GM12878 (cell line): Measurements from ENCODE around the gene DENND1B. TPM values are rescaled to one million over a fixed set of nuclear protein-coding genes. Genes with fewer than 3 reads are reported as not detected.

Source experiments
- ATAC-seq: fragments of 200-7000 bp; cut with Tn5 transposase; 3 replicates; pipeline ENCODE4 v1.9.1; 2020; ENCODE audit warnings: mild to moderate bottlenecking, moderate library complexity
- BruUV-seq: library from RNA; stranded (reverse); fragments of 400-500 nt; replicated peaks from 2 replicates; lab custom pipeline; 2021; lab: Mats Ljungman, UMichigan
- CTCF ChIA-PET: fragments of 300-600 bp; sonication (Branson Sonifier 250); formaldehyde crosslinking; extraction: SDS; loops from one replicate; lab custom pipeline; 2021; ENCODE audit warnings: inconsistent platforms; lab: Yijun Ruan, JAX
- POLR2A ChIA-PET: fragments of 350-600 bp; formaldehyde crosslinking; extraction: SDS; loops from one replicate; lab custom pipeline; 2021; ENCODE audit warnings: inconsistent platforms; lab: Charles Lee
- RAD21 ChIA-PET: fragments of 300-600 bp; sonication (Branson Sonifier 250); formaldehyde crosslinking; loops from one replicate; lab custom pipeline; 2023; ENCODE audit warnings: antibody characterized with exemption; ENCODE audit not compliant: unreplicated experiment; lab: Charles Lee
- SMC1A ChIA-PET: fragments of 300-600 bp; sonication (Branson Sonifier 250); formaldehyde crosslinking; loops from one replicate; lab custom pipeline; 2023; ENCODE audit not compliant: unreplicated experiment, uncharacterized antibody; lab: Charles Lee
- DNase-seq: peaks from one replicate; pipeline ENCODE4 v3.0.0-alpha.2; 2011; ENCODE audit warnings: low read depth, low spot score
- FAIRE-seq: peaks from 3 replicates; lab custom pipeline; 2011; peaks lifted over from hg19 to GRCh38; lab: Jason Lieb, UNC
- H2AFZ ChIP-seq: 2 replicates; pipeline ENCODE4 v1.6.0; 2011; ENCODE audit warnings: low read depth, low read length, control low read depth; ENCODE audit not compliant: control insufficient read depth
- H3K27ac ChIP-seq: 2 replicates; pipeline ENCODE4 v1.5.1; 2011; ENCODE audit warnings: control low read depth; ENCODE audit not compliant: control insufficient read depth, insufficient read depth
- H3K27me3 ChIP-seq, 2 experiments: replicated peaks in 1 of 2; 2 replicates each; pipeline versions ENCODE4 v1.6.0 to v1.6.1; 2011; ENCODE audit warnings: low read length in 1 of 2; ENCODE audit not compliant: control insufficient read depth in 2 of 2, insufficient read depth in 2 of 2
- H3K36me3 ChIP-seq, 2 experiments: 2 replicates each; pipeline ENCODE4 v1.5.1; 2011; ENCODE audit warnings: low read length in 1 of 2; ENCODE audit not compliant: control insufficient read depth in 2 of 2, insufficient read depth in 2 of 2
- H3K4me1 ChIP-seq: 2 replicates; pipeline ENCODE4 v1.6.1; 2011; ENCODE audit warnings: mild to moderate bottlenecking, low read length, moderate library complexity, mixed read lengths; ENCODE audit not compliant: control insufficient read depth, insufficient read depth
- H3K4me2 ChIP-seq: 2 replicates; pipeline ENCODE4 v1.6.0; 2011; ENCODE audit warnings: control low read depth; ENCODE audit not compliant: control insufficient read depth, insufficient read depth
- H3K4me3 ChIP-seq: fragments of 200-600 bp; sonication (generic); 2 replicates; pipeline ENCODE4 v1.5.1; 2016
- H3K79me2 ChIP-seq: 2 replicates; pipeline ENCODE4 v1.6.0; 2011; ENCODE audit warnings: low read length; ENCODE audit not compliant: control insufficient read depth, insufficient read depth
- H3K9ac ChIP-seq: 2 replicates; pipeline ENCODE4 v1.8.0; 2011; ENCODE audit warnings: low read length, control low read depth, mixed read lengths; ENCODE audit not compliant: control insufficient read depth, insufficient read depth
- H3K9me3 ChIP-seq: replicated peaks from 3 replicates; pipeline ENCODE4 v1.5.1; 2011; ENCODE audit warnings: mild to moderate bottlenecking, low read length; ENCODE audit not compliant: control insufficient read depth, insufficient read depth
- H4K20me1 ChIP-seq: 2 replicates; pipeline ENCODE4 v1.6.0; 2011; ENCODE audit not compliant: control insufficient read depth, insufficient read depth
- CBX5 ChIP-seq: sonication (generic); IDR thresholded peaks from 2 replicates; pipeline ENCODE4 v1.6.1; 2016; ENCODE audit warnings: low read depth, moderate library complexity, mild to moderate bottlenecking, inconsistent platforms
- EZH2 ChIP-seq: IDR thresholded peaks from 2 replicates; pipeline ENCODE4 v1.6.1; 2012; ENCODE audit warnings: low read depth, mild to moderate bottlenecking, control low read depth, inconsistent platforms, low read length, borderline replicate concordance; ENCODE audit not compliant: control insufficient read depth
- HDGF ChIP-seq: fragments of 450-650 bp; IDR thresholded peaks from 2 replicates; pipeline ENCODE4 v1.6.1; 2016; ENCODE audit warnings: antibody characterized with exemption
- KAT2A ChIP-seq: conservative IDR thresholded peaks from 2 replicates; pipeline ENCODE4 v1.6.1; 2011; ENCODE audit warnings: low read depth, low read length; ENCODE audit not compliant: control insufficient read depth
- SREBF2 ChIP-seq: IDR thresholded peaks from 2 replicates; pipeline ENCODE4 v1.6.1; 2012; ENCODE audit warnings: mild to moderate bottlenecking, low read length
- WGBS: methylation state at CpG from one replicate; pipeline ENCODE4 v1.1.6; 2016; ENCODE audit warnings: low lambda C conversion rate; ENCODE audit not compliant: insufficient replicate concordance, insufficient coverage; ENCODE audit errors: missing lambda C conversion rate; 5-methylcytosine and 5-hydroxymethylcytosine counted together
- in situ Hi-C: fragments of 300-500 bp; cut with MboI; formaldehyde crosslinking; loops from 9 replicates; pipeline ENCODE4 v1.14.3; 2018; ENCODE audit warnings: mixed read lengths
- intact Hi-C: fragments of 100-400 bp; cut with micrococcal nuclease; formaldehyde crosslinking; loops from one replicate; pipeline ENCODE4 v1.14.2; 2022; ENCODE audit not compliant: unreplicated experiment
- polyA plus RNA-seq, 11 experiments: library from polyadenylated mRNA; depleted of rRNA in 4 of 11; unstranded in 6 of 11; stranded (reverse) in 5 of 11; fragments of >200 nt; fragmentation: Nextera tagmentation in 4 of 11; fragmentation: Illumina TruSeq in 1 of 11; extraction: Ambion mirVana in 4 of 11; extraction: Trizol in 1 of 11; gene quantifications; 1 replicate in 1 of 11; 2 replicates in 10 of 11; pipeline versions ENCODE4 v1.2.1 to v1.2.3, GENCODE V29; 2011 to 2016; ENCODE audit warnings: inconsistent platforms in 2 of 11, missing spikeins in 2 of 11, low read depth in 1 of 11
- total RNA-seq, 4 experiments: library from RNA; depleted of rRNA in 3 of 4; stranded (reverse); fragments of >200 nt in 3 of 4; fragmentation: Illumina TruSeq in 1 of 4; extraction: Trizol in 1 of 4; gene quantifications; 2 replicates each; pipeline versions ENCODE4 v1.2.1 to v1.2.3, GENCODE V29; 2013 to 2021
- TF ChIP-seq, protein P1 (sequence below), 3 experiments: IDR thresholded peaks in 2 of 3; conservative IDR thresholded peaks in 1 of 3; 2 replicates each; pipeline ENCODE4 v1.5.1; 2011; ENCODE audit warnings: low read depth in 3 of 3, low read length in 3 of 3, mild to moderate bottlenecking in 3 of 3, control low read depth in 2 of 3, moderate library complexity in 2 of 3, inconsistent platforms in 1 of 3, mixed read lengths in 1 of 3; ENCODE audit not compliant: control insufficient read depth in 2 of 3, insufficient read depth in 1 of 3; ENCODE audit errors: extremely low read depth in 1 of 3
- TF ChIP-seq, protein P2 (sequence below): fragments of 150-350 bp; IDR thresholded peaks from 2 replicates; pipeline ENCODE4 v1.6.1; 2014; ENCODE audit warnings: mild to moderate bottlenecking, low read depth, low read length

Gene DENND1B
- total and polyA plus RNA-seq, 10 of the 15 experiments (the other 5 are each of a cell fraction or from before 2014, with no cell fraction given), result 1.7 to 10.7 (median 8.0) TPM

DNA sequence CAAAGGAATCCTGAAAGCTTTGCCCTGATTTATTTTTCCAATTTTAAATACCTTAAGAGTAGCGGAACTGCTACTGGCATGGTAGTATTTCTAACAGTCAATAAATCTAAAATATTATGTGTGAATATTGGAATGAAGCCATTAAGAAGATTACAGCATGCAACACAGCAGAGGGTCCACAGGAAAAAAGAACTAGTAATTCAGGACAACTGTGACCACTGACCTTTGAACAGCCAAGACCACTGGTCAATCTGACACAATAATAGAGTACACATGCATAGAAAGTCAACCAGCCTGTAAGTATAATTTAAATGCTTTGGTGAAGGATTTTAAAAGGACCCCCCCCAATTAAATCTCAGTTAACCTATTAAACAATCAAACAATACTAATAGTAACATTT, 171.0 kb downstream of the DENND1B start:
- FAIRE-seq (no peak), DNase-seq (no peak), ATAC-seq (no peak)
- Histone ChIP-seq H4K20me1 (no peaks in the 10 kb centered on the region), H3K9me3 (no peaks in the 10 kb centered on the region), H3K79me2 (no peaks in the 10 kb centered on the region), H3K27me3 (no peaks in the 10 kb centered on the region), H3K9ac (no peak overlapping the region), H3K27ac (no peak overlapping the region), H2AFZ (no peak overlapping the region), H3K4me2 (no peak overlapping the region), H3K4me3 (no peak overlapping the region), H3K4me1 (no peaks in the 10 kb centered on the region), H3K36me3 (no peaks in the 10 kb centered on the region)
- TF ChIP-seq CBX5 (no peak), EZH2 (no peak), HDGF (no peak), SREBF2 (no peak), KAT2A (no peak)
- TF ChIP-seq, protein P1, sequence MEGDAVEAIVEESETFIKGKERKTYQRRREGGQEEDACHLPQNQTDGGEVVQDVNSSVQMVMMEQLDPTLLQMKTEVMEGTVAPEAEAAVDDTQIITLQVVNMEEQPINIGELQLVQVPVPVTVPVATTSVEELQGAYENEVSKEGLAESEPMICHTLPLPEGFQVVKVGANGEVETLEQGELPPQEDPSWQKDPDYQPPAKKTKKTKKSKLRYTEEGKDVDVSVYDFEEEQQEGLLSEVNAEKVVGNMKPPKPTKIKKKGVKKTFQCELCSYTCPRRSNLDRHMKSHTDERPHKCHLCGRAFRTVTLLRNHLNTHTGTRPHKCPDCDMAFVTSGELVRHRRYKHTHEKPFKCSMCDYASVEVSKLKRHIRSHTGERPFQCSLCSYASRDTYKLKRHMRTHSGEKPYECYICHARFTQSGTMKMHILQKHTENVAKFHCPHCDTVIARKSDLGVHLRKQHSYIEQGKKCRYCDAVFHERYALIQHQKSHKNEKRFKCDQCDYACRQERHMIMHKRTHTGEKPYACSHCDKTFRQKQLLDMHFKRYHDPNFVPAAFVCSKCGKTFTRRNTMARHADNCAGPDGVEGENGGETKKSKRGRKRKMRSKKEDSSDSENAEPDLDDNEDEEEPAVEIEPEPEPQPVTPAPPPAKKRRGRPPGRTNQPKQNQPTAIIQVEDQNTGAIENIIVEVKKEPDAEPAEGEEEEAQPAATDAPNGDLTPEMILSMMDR (IDR thresholded peaks at IDR 0.05 in 2 of 3, conservative IDR thresholded peaks at IDR 0.05 in 1 of 3; ENCODE audit: control insufficient read depth in 2 of 3, extremely low read depth in 1 of 3, insufficient read depth in 1 of 3, low read depth in 3 of 3, low read length in 3 of 3), result no peak
- TF ChIP-seq, protein P2, sequence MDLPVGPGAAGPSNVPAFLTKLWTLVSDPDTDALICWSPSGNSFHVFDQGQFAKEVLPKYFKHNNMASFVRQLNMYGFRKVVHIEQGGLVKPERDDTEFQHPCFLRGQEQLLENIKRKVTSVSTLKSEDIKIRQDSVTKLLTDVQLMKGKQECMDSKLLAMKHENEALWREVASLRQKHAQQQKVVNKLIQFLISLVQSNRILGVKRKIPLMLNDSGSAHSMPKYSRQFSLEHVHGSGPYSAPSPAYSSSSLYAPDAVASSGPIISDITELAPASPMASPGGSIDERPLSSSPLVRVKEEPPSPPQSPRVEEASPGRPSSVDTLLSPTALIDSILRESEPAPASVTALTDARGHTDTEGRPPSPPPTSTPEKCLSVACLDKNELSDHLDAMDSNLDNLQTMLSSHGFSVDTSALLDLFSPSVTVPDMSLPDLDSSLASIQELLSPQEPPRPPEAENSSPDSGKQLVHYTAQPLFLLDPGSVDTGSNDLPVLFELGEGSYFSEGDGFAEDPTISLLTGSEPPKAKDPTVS, result no peak
- BruUV-seq, result no TSS peak
- WGBS, result 94% methylated on average over 1 of the region's 1 CpG
- ChIA-PET CTCF (interaction anchor here (0.7 to 1.6 kb wide), 2 partner anchors 11 to 76 kb away, joined by 3 to 4 read pairs; no protein-coding TSS in a partner anchor), RAD21 (no interaction called here), POLR2A (no interaction called here), SMC1A (no interaction called here)
- in situ Hi-C loops (no loop called here), intact Hi-C loops (no loop called here)
